Colonic mucosa (tissue), 4 donors: ENCODE data around the gene ZNF318. TPM values are rescaled to one million over a fixed set of nuclear protein-coding genes. Genes with fewer than 3 reads are reported as not detected.

Experiments
- DNase-seq: peaks from one replicate; pipeline ENCODE4 v3.0.0-alpha.2; 2020
- H3K27ac ChIP-seq: fragments of 200-600 bp; one replicate; pipeline ENCODE4 v1.8.0; 2021
- H3K27me3 ChIP-seq: fragments of 200-600 bp; one replicate; pipeline ENCODE4 v1.8.0; 2021
- H3K36me3 ChIP-seq: fragments of 200-600 bp; one replicate; pipeline ENCODE4 v1.8.0; 2021
- H3K4me1 ChIP-seq: fragments of 200-600 bp; one replicate; pipeline ENCODE4 v1.8.0; 2021; ENCODE audit warnings: mild to moderate bottlenecking
- H3K4me3 ChIP-seq: fragments of 200-600 bp; one replicate; pipeline ENCODE4 v1.8.0; 2021
- H3K9ac ChIP-seq, 2 donors: one replicate each; pipeline ENCODE4 v1.7.0; 2013; ENCODE audit warnings: control low read depth in 2 of 2, low read depth in 2 of 2, low read length in 2 of 2
- H3K9me3 ChIP-seq: fragments of 200-600 bp; one replicate; pipeline ENCODE4 v1.8.0; 2021
- CTCF ChIP-seq: fragments of 200-600 bp; IDR thresholded peaks from one replicate; pipeline ENCODE4 v1.8.0; 2022; ENCODE audit warnings: antibody characterized with exemption, mild to moderate bottlenecking
- intact Hi-C: fragments of 100-400 bp; cut with DNase I; formaldehyde crosslinking; loops from one replicate; pipeline ENCODE4 v1.14.1; 2022
- total RNA-seq, 2 donors: library from RNA; stranded (reverse); fragmentation: NEBNext Ultra II Directional in 1 of 2; extraction: Animal tissue kit (Norgen Biotek cat#: 25700) in 1 of 2; gene quantifications; one replicate each; pipeline ENCODE4 v1.2.1, GENCODE V29; 2021
- donor health status: healthy.
- donor health status: DM: no; HTN: no; CAD: no.
- donor health status: DM: no; HTN: no; CAD: no.

The ZNF318 gene
- total RNA-seq, 2 donors from 2014 or later = 12.3 TPM

DNA sequence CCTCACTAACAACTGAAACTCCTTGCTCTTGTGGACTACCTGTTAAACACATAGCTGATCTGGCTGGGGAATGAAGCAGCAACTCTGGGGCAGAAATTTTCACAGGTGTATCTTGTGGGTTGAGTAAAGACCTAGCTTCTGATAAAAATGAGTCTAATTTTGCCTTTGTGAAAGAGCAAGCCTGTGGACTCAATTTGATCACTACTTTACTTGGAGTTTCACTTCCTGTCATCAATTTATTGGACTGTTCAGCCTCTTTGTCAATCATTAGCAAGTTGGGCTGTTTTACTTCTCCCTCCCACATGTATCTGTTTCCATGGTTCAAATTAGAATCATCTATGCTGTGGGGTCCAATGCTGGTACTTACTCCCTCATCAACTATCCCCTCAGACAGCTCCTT is 31.2 kb downstream of the ZNF318 start:
- DNase-seq = no peak
- Histone ChIP-seq H3K9ac (no peak overlapping the region), H3K36me3 (no peaks in the 10 kb centered on the region), H3K9me3 (no peaks in the 10 kb centered on the region), H3K4me1 (no peaks in the 10 kb centered on the region), H3K27me3 (no peaks in the 10 kb centered on the region), H3K4me3 (no peak overlapping the region), H3K27ac (no peak overlapping the region)
- no peak for TF ChIP-seq CTCF
- intact Hi-C loops = no loop called here

- TF ChIP-seq CTCF = no peak
- H3K36me3 ChIP-seq = no peaks in the 10 kb centered on the region
Observed at GRCh38 chr6:43336382-43336781, 33.1 kb downstream of the ZNF318 start.

GRCh38 chr6:43335469-43335868 is 34.0 kb downstream of the ZNF318 start:
- H3K9me3 ChIP-seq = no peaks in the 10 kb centered on the region
- H3K4me3 ChIP-seq = no peak overlapping the region
- no peaks in the 10 kb centered on the region for H3K36me3 ChIP-seq
- no peaks in the 10 kb centered on the region for H3K4me1 ChIP-seq
- no peaks in the 10 kb centered on the region for H3K27me3 ChIP-seq
- H3K9ac ChIP-seq = no peak overlapping the region
- peak overlapping the region; percentile 45 for H3K27ac ChIP-seq
- TF ChIP-seq CTCF = no peak
- DNase-seq = peak; percentile 30
- intact Hi-C loops = loop anchor here (2.0 kb wide), 1 partner anchor 73 kb away; no protein-coding TSS in a partner anchor

More at GRCh38 chr6:43336382-43336781, 33.1 kb downstream of the ZNF318 start:
- intact Hi-C loops = no loop called here
- H3K9me3 ChIP-seq = no peaks in the 10 kb centered on the region
- H3K27me3 ChIP-seq = no peaks in the 10 kb centered on the region
- no peak overlapping the region for H3K9ac ChIP-seq
- no peaks in the 10 kb centered on the region for H3K4me1 ChIP-seq
- peak overlapping the region; percentile 45 for H3K27ac ChIP-seq
- no peak for DNase-seq
- H3K4me3 ChIP-seq = no peak overlapping the region

GRCh38 chr6:43334466-43335095 is 34.9 kb downstream of the ZNF318 start:
- Histone ChIP-seq H3K27ac (peak overlapping the region; percentile 45), H3K36me3 (no peaks in the 10 kb centered on the region), H3K9me3 (no peaks in the 10 kb centered on the region), H3K4me1 (no peaks in the 10 kb centered on the region), H3K27me3 (no peaks in the 10 kb centered on the region), H3K9ac (peak overlapping the region in 1 of 2 donors; percentile 36), H3K4me3 (no peak overlapping the region)
- intact Hi-C loops = loop anchor here (2.0 kb wide), 1 partner anchor 72 kb away; no protein-coding TSS in a partner anchor
- TF ChIP-seq CTCF = peak; percentile 26
- DNase-seq = peak; percentile 32

GRCh38 chr6:43331891-43332290 is 37.6 kb downstream of the ZNF318 start:
- Histone ChIP-seq H3K4me3 (no peak overlapping the region), H3K9me3 (no peaks in the 10 kb centered on the region), H3K4me1 (no peaks in the 10 kb centered on the region), H3K27ac (no peak overlapping the region), H3K9ac (no peak overlapping the region), H3K27me3 (no peaks in the 10 kb centered on the region), H3K36me3 (no peaks in the 10 kb centered on the region)
- DNase-seq = no peak
- intact Hi-C loops = no loop called here
- TF ChIP-seq CTCF = no peak
